Measurements from ENCODE around the gene TMEM140.

The TMEM140 gene

GRCh38 chr7:135166338-135166990 is 18.6 kb downstream of the TMEM140 start:
- DNase-seq (no peak), ATAC-seq (ENCODE audit: insufficient read depth, low read depth) (no peak)
- Histone ChIP-seq H3K36me3 (ENCODE audit: insufficient read depth, low read length) (peaks cover 54% of the 10 kb centered on the region), H3K9ac (ENCODE audit: low read depth, low read length) (no peak overlapping the region), H3K79me2 (ENCODE audit: insufficient read depth, low read length) (peaks cover 34% of the 10 kb centered on the region), H3K4me3 (ENCODE audit: low read depth in 1 of 2, low read length in 2 of 2) (no peak overlapping the region), H3K9me3 (ENCODE audit: insufficient read depth, low read length, severe bottlenecking) (no peaks in the 10 kb centered on the region), H3K27ac (ENCODE audit: low read length) (no peak overlapping the region), H4K20me1 (ENCODE audit: insufficient read depth, low read length) (peaks cover 10% of the 10 kb centered on the region; the same call in 1 of the 2 replicates), H2AFZ (ENCODE audit: low read depth, low read length) (no peak overlapping the region), H3K4me1 (ENCODE audit: insufficient read depth, low read length) (peaks cover 30% of the 10 kb centered on the region), H3K4me2 (ENCODE audit: insufficient read depth, low read length) (no peak overlapping the region; the same call in 1 of the 2 replicates), H3K27me3 (ENCODE audit: insufficient read depth, low read length, poor library complexity) (no peaks in the 10 kb centered on the region)
- TF ChIP-seq EZH2 (IDR thresholded peaks at IDR 0.05; ENCODE audit: borderline replicate concordance, low read depth, low read length, severe bottlenecking): no peak
- no peak for TF ChIP-seq CTCF (IDR thresholded peaks at IDR 0.05; ENCODE audit: borderline replicate concordance, extremely low read depth, low read length, poor library complexity, severe bottlenecking)

GRCh38 chr7:135167365-135167917 is 19.6 kb downstream of the TMEM140 start:
- peaks cover 51% of the 10 kb centered on the region for H3K36me3 ChIP-seq (ENCODE audit: insufficient read depth, low read length)

GRCh38 chr7:135168001-135168400 is 20.1 kb downstream of the TMEM140 start:
- peaks cover 34% of the 10 kb centered on the region for H3K4me1 ChIP-seq (ENCODE audit: insufficient read depth, low read length)
- H3K4me2 ChIP-seq (ENCODE audit: insufficient read depth, low read length): peak overlapping the region; percentile 95; the same call in 1 of the 2 replicates
- DNase-seq (no peak), ATAC-seq (ENCODE audit: insufficient read depth, low read depth) (no peak)
- H3K79me2 ChIP-seq (ENCODE audit: insufficient read depth, low read length): peaks cover 34% of the 10 kb centered on the region
- no peak overlapping the region for H3K27ac ChIP-seq (ENCODE audit: low read length)
- H3K9me3 ChIP-seq (ENCODE audit: insufficient read depth, low read length, severe bottlenecking): no peaks in the 10 kb centered on the region
- H3K4me3 ChIP-seq (ENCODE audit: low read depth in 1 of 2, low read length in 2 of 2): no peak overlapping the region
- peaks cover 51% of the 10 kb centered on the region for H3K36me3 ChIP-seq (ENCODE audit: insufficient read depth, low read length)
- H3K9ac ChIP-seq (ENCODE audit: low read depth, low read length): no peak overlapping the region
- peaks cover 10% of the 10 kb centered on the region; the same call in 1 of the 2 replicates for H4K20me1 ChIP-seq (ENCODE audit: insufficient read depth, low read length)
- no peak overlapping the region for H2AFZ ChIP-seq (ENCODE audit: low read depth, low read length)
- no peaks in the 10 kb centered on the region for H3K27me3 ChIP-seq (ENCODE audit: insufficient read depth, low read length, poor library complexity)
- TF ChIP-seq CTCF (IDR thresholded peaks at IDR 0.05; ENCODE audit: borderline replicate concordance, extremely low read depth, low read length, poor library complexity, severe bottlenecking) (no peak), EZH2 (IDR thresholded peaks at IDR 0.05; ENCODE audit: borderline replicate concordance, low read depth, low read length, severe bottlenecking) (no peak)

More at GRCh38 chr7:135167365-135167917, 19.6 kb downstream of the TMEM140 start:
- TF ChIP-seq CTCF (IDR thresholded peaks at IDR 0.05; ENCODE audit: borderline replicate concordance, extremely low read depth, low read length, poor library complexity, severe bottlenecking) (no peak), EZH2 (IDR thresholded peaks at IDR 0.05; ENCODE audit: borderline replicate concordance, low read depth, low read length, severe bottlenecking) (no peak)
- Histone ChIP-seq H3K4me1 (ENCODE audit: insufficient read depth, low read length) (peaks cover 34% of the 10 kb centered on the region), H3K79me2 (ENCODE audit: insufficient read depth, low read length) (peaks cover 34% of the 10 kb centered on the region), H4K20me1 (ENCODE audit: insufficient read depth, low read length) (peaks cover 10% of the 10 kb centered on the region; the same call in 1 of the 2 replicates), H3K9ac (ENCODE audit: low read depth, low read length) (no peak overlapping the region), H3K27me3 (ENCODE audit: insufficient read depth, low read length, poor library complexity) (no peaks in the 10 kb centered on the region), H3K4me3 (ENCODE audit: low read depth in 1 of 2, low read length in 2 of 2) (no peak overlapping the region), H3K27ac (ENCODE audit: low read length) (no peak overlapping the region), H2AFZ (ENCODE audit: low read depth, low read length) (no peak overlapping the region), H3K4me2 (ENCODE audit: insufficient read depth, low read length) (peak overlapping the region; percentile 95; the same call in 1 of the 2 replicates), H3K9me3 (ENCODE audit: insufficient read depth, low read length, severe bottlenecking) (no peaks in the 10 kb centered on the region)
- no peak for DNase-seq
- ATAC-seq (ENCODE audit: insufficient read depth, low read depth): no peak
